WI38 (cell line): ENCODE results near the gene ST8SIA6.

Source experiments
- H3K4me3 ChIP-seq: 2 replicates; pipeline ENCODE4 v1.5.1; 2011; ENCODE audit warnings: low read depth, mild to moderate bottlenecking, control low read depth, low read length
- CTCF ChIP-seq: IDR thresholded peaks from 2 replicates; pipeline ENCODE4 v1.5.1; 2012; ENCODE audit warnings: low read depth, mild to moderate bottlenecking, control low read depth, low read length

ST8SIA6 gene

DNA sequence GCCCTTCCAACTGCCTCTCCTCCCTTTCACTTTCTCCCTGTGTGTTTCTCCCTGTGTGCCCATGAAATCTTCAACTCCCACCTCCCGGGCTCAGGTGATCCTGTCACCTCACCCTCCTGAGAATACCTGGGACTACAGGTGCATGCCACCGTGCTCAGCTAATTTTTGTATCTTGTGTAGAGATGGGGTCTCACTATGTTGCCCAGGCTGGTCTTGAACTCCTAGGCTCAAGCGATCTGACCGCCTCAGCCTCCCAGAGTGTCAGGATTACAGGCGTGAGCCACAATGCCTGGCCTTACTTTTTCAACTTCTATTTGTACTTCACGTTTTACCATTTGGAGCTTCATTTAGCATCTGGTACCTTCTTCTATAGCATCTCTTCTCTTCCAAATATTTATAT, 24.9 kb downstream of the ST8SIA6 start:
- no peak for TF ChIP-seq CTCF

GRCh38 chr10:17428351-17429097, 25.9 kb downstream of the ST8SIA6 start:
- no peak for TF ChIP-seq CTCF
- no peak overlapping the region for H3K4me3 ChIP-seq

More for the DNA sequence above, 24.9 kb downstream of the ST8SIA6 start:
- no peak overlapping the region for H3K4me3 ChIP-seq

GRCh38 chr10:17427666-17428350, 26.6 kb downstream of the ST8SIA6 start:
- no peak overlapping the region for H3K4me3 ChIP-seq
- no peak for TF ChIP-seq CTCF

GRCh38 chr10:17427201-17427600, 27.2 kb downstream of the ST8SIA6 start:
- no peak overlapping the region for H3K4me3 ChIP-seq
- TF ChIP-seq CTCF: no peak

- H3K4me3 ChIP-seq: no peak overlapping the region
- TF ChIP-seq CTCF: no peak
These were observed 28.1 kb downstream of the ST8SIA6 start for GRCh38 chr10:17426263-17426750.

DNA sequence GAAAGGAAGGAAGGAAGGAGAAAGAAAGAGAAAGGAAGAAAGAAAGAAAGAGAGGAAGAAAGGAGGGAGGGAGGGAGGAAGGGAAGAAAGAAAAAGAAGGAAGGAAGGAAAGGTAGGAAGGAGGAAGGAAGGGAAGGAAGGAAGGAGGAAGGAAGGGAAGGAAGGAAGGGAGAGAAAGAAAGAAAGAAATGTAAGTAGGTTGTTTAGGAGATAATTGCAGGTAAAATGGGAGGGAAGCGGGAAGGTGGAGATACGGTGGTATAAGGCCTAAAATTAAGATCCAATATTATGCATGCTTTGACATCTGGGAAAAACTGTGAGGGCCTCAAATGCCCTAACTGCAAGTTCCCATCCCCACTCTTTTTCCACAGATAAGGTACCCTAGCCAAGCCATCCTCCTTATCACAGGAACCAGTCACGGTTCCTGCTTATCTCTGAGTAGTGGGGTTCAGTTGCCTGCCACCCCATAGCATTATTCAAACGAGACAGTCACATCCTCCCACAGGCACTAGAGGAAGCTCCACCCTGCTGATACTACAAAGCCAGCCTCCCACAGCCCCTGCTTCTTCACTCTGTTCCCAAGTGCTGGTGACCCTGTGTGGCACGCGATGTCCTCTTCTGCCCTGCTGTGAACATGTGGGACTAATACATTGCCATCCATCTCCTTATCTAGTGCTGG, 28.7 kb downstream of the ST8SIA6 start:
- no peak for TF ChIP-seq CTCF
- no peak overlapping the region for H3K4me3 ChIP-seq
